Measurements from ENCODE around the gene INPP4A. TPM values are rescaled to one million over a fixed set of nuclear protein-coding genes. Genes with fewer than 3 reads are reported as not detected.

Gene INPP4A
- total RNA-seq, 2 experiments from 2014 or later, result 33.1 to 34.8 TPM

DNA sequence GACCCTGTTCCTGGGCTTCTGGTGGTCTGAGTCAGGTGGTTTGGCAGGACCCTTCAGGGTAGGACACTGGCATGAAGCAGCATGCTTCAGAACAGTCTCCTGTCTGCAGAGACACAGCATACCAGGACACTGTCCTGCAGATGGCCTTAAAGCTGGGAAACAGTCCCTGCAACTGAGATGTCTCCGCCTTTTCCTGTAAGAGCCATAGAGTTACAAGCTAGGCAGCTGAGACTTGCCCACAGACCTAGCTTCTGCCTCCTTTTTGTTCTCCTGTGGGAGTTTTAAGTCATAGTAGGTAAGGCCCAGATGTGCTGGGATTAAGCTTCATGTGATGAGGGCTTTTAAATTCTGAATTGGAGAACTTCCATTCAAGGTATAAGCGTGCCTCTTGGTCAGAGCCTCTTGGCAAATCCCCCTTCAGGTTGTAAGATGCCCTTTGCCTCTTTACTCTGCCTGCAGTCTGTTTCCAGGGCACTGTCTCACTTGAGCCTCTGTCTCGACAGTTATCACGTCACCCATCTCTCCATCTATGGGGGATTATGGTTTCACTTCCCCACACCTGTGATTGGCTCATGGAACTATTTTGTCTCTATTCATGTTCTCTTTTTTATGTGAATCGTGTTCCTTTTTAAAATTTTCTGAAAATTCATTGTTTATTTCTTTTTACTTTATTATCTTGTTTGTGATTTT, 111.8 kb downstream of the INPP4A start:
- Mint-ChIP-seq H3K4me3 (no peak overlapping the region), H3K36me3 (ENCODE audit: low read depth) (peaks cover 10% of the 10 kb centered on the region), H3K27ac (peak overlapping the region; percentile 68)

DNA sequence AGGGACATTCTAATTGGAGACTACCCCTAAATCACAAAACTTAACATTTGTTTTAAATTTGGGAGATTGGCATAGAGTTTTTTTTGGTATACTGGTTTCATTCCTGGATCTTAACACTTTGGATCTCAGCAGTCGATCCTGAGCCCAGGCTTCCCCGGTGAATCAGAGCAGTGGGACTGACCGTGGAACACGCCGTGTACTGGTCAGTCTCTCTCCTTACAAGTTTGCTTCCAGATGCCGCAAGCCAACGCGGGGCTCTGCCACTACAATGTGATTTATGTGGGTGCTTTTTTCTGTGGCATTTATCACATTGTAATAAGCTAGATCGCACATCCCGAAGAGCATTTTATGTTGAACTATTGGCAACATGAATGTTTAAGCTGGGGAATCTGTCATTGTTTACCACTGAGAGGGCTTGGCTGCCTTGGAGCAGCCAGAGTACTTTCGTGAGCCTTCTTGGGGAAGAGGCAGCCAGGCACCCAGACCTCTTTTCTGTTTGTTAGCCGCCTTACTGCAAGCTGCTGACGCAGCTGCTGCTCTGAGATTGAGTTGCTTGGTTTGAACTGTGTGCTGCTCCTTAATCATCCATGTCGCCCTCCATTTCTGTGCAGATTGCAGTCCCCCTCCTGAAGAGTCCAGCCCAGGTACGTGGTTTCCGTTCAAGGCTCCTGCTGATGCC, 114.3 kb downstream of the INPP4A start:
- no peak overlapping the region for H3K4me3 Mint-ChIP-seq
- H3K9me3 Mint-ChIP-seq, result no peaks in the 10 kb centered on the region
- peaks cover 10% of the 10 kb centered on the region for H3K36me3 Mint-ChIP-seq (ENCODE audit: low read depth)
- DNase-seq, result no peak
- peaks cover 14% of the 10 kb centered on the region for H3K4me1 Mint-ChIP-seq (ENCODE audit: low read depth)
- intact Hi-C loops (cut with micrococcal nuclease), result no loop called here
- no peak overlapping the region for H3K27ac Mint-ChIP-seq
- CTCF ChIA-PET, result interaction anchor here (1.1 to 2.8 kb wide), 3 partner anchors 10 to 146 kb away, joined by 3 to 19 read pairs (median 3); no protein-coding TSS in a partner anchor
- H3K27me3 Mint-ChIP-seq (ENCODE audit: low read depth), result no peaks in the 10 kb centered on the region

More for the DNA sequence above, 111.8 kb downstream of the INPP4A start:
- H3K4me1 Mint-ChIP-seq (ENCODE audit: low read depth), result peaks cover 24% of the 10 kb centered on the region
- no peak for DNase-seq
- no peaks in the 10 kb centered on the region for H3K9me3 Mint-ChIP-seq
- intact Hi-C loops (cut with micrococcal nuclease), result no loop called here
- CTCF ChIA-PET, result interaction anchor here (0.6 to 3.0 kb wide), 2 partner anchors 12 to 329 kb away, joined by 3 to 13 read pairs; no protein-coding TSS in a partner anchor
- H3K27me3 Mint-ChIP-seq (ENCODE audit: low read depth), result no peaks in the 10 kb centered on the region

DNA sequence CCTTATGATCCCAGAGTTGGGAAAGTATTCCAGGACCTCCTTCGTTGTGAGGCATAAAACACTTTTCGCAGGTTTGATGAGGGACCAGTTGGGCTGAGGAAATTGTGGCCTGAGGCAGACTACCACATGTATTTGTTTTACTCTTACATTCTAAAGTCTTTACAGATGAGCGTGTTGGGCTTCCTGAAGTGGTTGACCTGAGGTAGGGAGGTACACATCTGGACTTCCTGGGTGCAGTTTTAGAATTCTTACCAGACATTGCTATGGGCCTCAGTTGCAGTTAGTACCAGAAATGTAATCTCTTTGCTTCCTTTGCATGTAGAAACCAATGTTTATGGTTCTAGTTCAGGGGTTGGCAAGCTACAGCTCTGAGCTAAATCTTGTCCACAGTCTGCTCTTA, 114.9 kb downstream of the INPP4A start:
- Mint-ChIP-seq H3K36me3 (ENCODE audit: low read depth) (peaks cover 10% of the 10 kb centered on the region), H3K4me3 (no peak overlapping the region), H3K4me1 (ENCODE audit: low read depth) (peaks cover 14% of the 10 kb centered on the region), H3K9me3 (no peaks in the 10 kb centered on the region), H3K27ac (no peak overlapping the region), H3K27me3 (ENCODE audit: low read depth) (no peaks in the 10 kb centered on the region)
- no peak for DNase-seq
- CTCF ChIA-PET, result interaction anchor here (1.1 to 2.8 kb wide), 3 partner anchors 10 to 146 kb away, joined by 3 to 19 read pairs (median 3); no protein-coding TSS in a partner anchor
- intact Hi-C loops (cut with micrococcal nuclease), result no loop called here

DNA sequence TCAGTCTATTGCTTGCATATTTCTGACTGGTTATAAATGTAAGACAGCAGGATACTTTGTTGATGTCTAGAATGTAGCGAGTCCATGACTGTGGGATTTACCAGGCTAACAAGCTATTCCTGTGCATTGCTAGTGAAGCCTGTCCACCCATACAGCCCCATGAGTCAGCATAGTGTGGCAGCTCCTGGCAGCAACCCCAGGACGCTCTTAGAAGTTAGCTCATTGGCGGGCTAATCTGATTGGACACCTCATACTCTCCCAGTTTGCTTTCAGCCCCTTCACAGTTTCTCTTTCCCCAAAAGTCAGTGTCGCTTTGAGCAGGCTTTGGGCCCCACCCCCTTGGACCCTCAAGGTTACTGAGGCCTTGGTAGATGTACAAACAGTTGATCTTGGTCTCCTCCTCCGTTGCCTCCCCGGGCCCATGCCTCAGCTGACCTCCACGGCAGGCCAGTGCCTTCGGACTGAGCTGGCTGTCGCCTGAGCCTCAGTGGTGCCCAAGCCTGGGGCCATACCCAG, 115.7 kb downstream of the INPP4A start:
- no peak for DNase-seq
- no peaks in the 10 kb centered on the region for H3K27me3 Mint-ChIP-seq (ENCODE audit: low read depth)
- CTCF ChIA-PET, result interaction anchor here (0.8 to 2.8 kb wide), 4 partner anchors 9 to 150 kb away, joined by 3 to 19 read pairs (median 4); no protein-coding TSS in a partner anchor
- intact Hi-C loops (cut with micrococcal nuclease), result no loop called here
- H3K4me1 Mint-ChIP-seq (ENCODE audit: low read depth), result peaks cover 8% of the 10 kb centered on the region
- H3K27ac Mint-ChIP-seq, result peak overlapping the region; percentile 20
- H3K4me3 Mint-ChIP-seq, result no peak overlapping the region
- H3K36me3 Mint-ChIP-seq (ENCODE audit: low read depth), result peaks cover 7% of the 10 kb centered on the region
- H3K9me3 Mint-ChIP-seq, result no peaks in the 10 kb centered on the region

DNA sequence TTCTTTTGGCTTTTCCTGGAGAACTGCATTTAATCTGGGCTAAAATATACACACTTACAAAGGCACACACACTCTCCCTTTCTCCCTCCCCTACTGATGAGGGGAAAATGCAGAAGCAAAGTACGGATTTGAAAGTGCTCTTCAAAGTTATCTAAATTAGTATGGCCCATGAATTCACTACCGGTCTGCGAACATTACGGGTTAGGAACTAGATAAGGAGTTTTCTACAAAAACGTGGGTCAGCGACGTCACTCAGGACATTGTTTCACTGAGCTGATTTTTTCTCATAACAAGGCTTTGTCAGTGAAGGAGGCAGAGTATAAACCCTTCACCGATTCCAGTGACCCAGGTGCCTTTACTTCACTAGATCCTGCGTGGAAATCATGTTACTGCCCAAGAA, 116.4 kb downstream of the INPP4A start:
- Mint-ChIP-seq H3K4me3 (no peak overlapping the region), H3K9me3 (no peaks in the 10 kb centered on the region), H3K27ac (no peak overlapping the region), H3K4me1 (ENCODE audit: low read depth) (peaks cover 7% of the 10 kb centered on the region), H3K27me3 (ENCODE audit: low read depth) (no peaks in the 10 kb centered on the region), H3K36me3 (ENCODE audit: low read depth) (peaks cover 7% of the 10 kb centered on the region)
- intact Hi-C loops (cut with micrococcal nuclease), result no loop called here
- no peak for DNase-seq
- CTCF ChIA-PET, result interaction anchor here (0.5 to 2.8 kb wide), 3 partner anchors 8 to 276 kb away, joined by 4 to 19 read pairs (median 4); no protein-coding TSS in a partner anchor

DNA sequence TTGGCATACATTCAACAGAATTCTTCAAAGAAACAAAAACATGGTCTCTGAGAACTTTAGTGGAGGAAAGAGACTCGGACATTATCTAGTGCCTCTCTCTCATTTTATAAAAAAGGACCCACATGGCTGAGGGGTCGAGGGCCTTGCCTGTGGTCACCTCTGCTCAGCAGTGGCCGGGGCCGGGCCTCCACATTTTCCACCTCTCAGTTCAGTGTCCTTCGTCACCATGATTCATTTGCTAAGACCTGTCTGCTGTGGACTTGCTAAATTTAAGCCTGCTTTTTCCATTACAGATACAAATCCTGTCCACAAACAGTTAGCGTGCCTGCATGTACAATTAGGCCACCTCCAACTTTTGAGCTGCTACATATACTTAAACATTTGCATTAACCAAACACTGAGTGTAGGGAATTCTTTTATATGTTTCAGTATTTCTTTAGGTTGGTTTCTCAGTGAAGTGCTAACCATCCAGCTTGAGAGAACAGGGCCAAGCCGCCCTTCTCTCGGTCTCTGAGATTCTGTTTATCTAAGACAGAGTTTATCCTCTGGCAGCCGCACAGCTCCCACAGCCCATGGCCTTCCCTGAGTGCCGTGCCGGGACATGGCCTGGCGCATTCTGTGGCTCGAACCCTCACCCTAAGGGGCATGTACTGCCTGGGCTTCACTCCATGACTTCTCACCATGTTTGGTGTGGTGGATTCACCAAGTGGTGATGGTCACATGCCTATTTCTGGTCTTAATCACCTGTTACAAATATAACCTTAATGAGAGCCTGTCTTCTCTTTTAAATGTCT, 117.4 kb downstream of the INPP4A start:
- no peak overlapping the region for H3K27ac Mint-ChIP-seq
- H3K27me3 Mint-ChIP-seq (ENCODE audit: low read depth), result no peaks in the 10 kb centered on the region
- no peak overlapping the region for H3K4me3 Mint-ChIP-seq
- peaks cover 7% of the 10 kb centered on the region for H3K36me3 Mint-ChIP-seq (ENCODE audit: low read depth)
- no peak for DNase-seq
- H3K9me3 Mint-ChIP-seq, result no peaks in the 10 kb centered on the region
- no peaks in the 10 kb centered on the region for H3K4me1 Mint-ChIP-seq (ENCODE audit: low read depth)
- intact Hi-C loops (cut with micrococcal nuclease), result no loop called here
- CTCF ChIA-PET, result interaction anchor here (0.6 to 2.8 kb wide), 2 partner anchors 7 to 553 kb away, joined by 4 to 19 read pairs; no protein-coding TSS in a partner anchor

DNA sequence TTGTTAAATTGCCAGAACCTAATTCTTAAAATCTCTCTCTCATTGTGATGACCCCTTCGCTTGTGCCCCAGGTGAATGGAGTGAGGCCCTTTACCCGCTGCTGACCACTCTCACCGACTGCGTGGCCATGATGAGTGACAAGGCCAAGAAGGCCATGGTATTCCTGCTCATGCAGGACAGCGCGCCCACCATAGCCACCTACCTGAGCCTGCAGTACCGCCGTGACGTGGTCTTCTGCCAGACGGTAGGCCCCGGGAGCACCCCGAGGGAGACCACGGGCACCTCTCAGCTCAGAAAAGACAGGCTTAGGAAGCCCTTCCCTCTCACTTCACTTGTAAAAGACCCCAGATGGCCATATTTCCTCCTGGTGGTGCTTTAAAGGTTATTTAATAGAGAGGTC, 118.7 kb downstream of the INPP4A start:
- intact Hi-C loops (cut with micrococcal nuclease), result no loop called here
- CTCF ChIA-PET, result no interaction called here
- H3K4me3 Mint-ChIP-seq, result no peak overlapping the region

DNA sequence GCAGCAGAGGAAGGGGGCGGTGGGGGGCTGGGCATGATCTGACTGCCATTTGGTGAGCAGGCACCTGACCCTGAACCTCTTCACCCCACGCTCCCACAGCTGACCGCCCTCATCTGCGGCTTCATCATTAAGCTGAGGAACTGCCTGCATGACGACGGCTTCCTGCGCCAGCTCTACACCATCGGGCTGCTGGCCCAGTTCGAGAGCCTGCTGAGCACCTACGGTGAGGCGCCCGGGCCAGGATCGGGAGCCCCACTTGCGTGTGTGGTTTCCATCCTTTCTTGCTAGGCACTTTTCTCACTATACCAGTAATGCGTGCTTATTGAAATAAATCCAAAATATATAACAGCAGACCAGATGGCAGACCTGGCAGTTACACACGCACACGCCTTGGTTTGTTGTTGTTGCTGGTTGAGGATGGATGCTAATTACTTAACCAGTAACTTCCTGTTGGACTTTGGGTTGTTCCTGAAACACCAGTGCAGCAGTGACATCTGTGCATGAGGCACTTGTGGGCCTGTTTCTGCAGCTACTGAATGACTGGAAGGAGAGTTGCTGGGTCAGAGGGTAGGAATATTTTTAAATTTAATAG, 120.0 kb downstream of the INPP4A start:
- intact Hi-C loops (cut with micrococcal nuclease), result no loop called here

More for the DNA sequence above, 118.7 kb downstream of the INPP4A start:
- Mint-ChIP-seq H3K36me3 (ENCODE audit: low read depth) (peaks cover 7% of the 10 kb centered on the region), H3K27ac (no peak overlapping the region), H3K9me3 (no peaks in the 10 kb centered on the region), H3K27me3 (ENCODE audit: low read depth) (no peaks in the 10 kb centered on the region), H3K4me1 (ENCODE audit: low read depth) (no peaks in the 10 kb centered on the region)
- DNase-seq, result no peak

DNA sequence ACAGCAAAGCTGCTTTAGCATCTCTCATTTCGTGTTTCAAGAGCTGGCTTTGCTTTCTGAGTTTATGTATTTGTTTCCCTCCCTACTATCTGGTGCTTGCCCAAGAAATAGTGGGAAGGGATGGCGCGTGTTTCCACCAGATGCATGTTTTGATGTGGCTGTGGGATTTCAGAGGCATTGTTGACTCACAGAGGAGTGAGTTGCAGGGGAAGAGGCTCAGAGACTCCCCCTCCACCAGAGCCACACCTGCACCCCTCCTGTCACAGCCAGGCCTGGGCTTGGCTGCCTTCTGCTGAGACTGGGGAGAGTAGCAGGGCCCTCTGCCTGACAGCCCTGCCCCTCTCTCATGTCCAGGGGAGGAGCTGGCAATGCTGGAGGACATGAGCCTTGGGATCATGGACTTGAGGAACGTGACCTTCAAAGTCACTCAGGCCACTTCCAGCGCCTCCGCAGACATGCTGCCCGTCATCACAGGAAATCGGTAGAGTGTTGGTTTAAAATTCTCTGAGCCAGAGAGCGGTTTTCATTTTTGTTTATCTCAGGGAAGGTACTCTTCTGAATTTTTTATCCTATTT, 120.7 kb downstream of the INPP4A start:
- H3K27ac Mint-ChIP-seq, result peak overlapping the region; percentile 47
- intact Hi-C loops (cut with micrococcal nuclease), result no loop called here
- no peak overlapping the region for H3K4me3 Mint-ChIP-seq
- no peaks in the 10 kb centered on the region for H3K27me3 Mint-ChIP-seq (ENCODE audit: low read depth)
- H3K4me1 Mint-ChIP-seq (ENCODE audit: low read depth), result no peaks in the 10 kb centered on the region
- peaks cover 10% of the 10 kb centered on the region for H3K36me3 Mint-ChIP-seq (ENCODE audit: low read depth)
- DNase-seq, result no peak
- H3K9me3 Mint-ChIP-seq, result no peaks in the 10 kb centered on the region
- CTCF ChIA-PET, result no interaction called here

More for the DNA sequence above, 120.0 kb downstream of the INPP4A start:
- DNase-seq, result no peak
- CTCF ChIA-PET, result no interaction called here
- Mint-ChIP-seq H3K9me3 (no peaks in the 10 kb centered on the region), H3K4me1 (ENCODE audit: low read depth) (no peaks in the 10 kb centered on the region), H3K4me3 (no peak overlapping the region), H3K36me3 (ENCODE audit: low read depth) (peaks cover 4% of the 10 kb centered on the region), H3K27me3 (ENCODE audit: low read depth) (no peaks in the 10 kb centered on the region), H3K27ac (no peak overlapping the region)

DNA sequence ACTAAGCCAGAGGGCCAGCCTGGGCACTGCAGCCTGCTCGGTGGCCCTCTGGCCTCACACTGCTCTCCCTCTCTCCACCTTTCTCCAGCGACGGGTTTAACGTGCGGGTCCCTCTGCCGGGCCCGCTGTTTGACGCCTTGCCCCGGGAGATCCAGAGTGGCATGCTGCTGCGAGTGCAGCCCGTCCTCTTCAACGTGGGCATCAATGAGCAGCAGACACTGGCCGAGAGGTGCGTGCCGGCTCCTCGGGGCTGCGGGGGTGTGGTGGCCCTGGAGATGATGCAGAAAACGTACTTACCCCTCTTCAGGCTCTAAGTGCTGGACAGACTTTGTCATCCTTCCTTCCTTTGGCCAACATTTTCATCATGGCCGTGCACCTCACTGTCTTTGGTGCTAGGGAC, 121.3 kb downstream of the INPP4A start:
- no peak overlapping the region for H3K4me3 Mint-ChIP-seq
- H3K27me3 Mint-ChIP-seq (ENCODE audit: low read depth), result no peaks in the 10 kb centered on the region
- CTCF ChIA-PET, result no interaction called here
- H3K36me3 Mint-ChIP-seq (ENCODE audit: low read depth), result peaks cover 10% of the 10 kb centered on the region
- no peak for DNase-seq
- H3K4me1 Mint-ChIP-seq (ENCODE audit: low read depth), result no peaks in the 10 kb centered on the region
- H3K9me3 Mint-ChIP-seq, result no peaks in the 10 kb centered on the region
- no peak overlapping the region for H3K27ac Mint-ChIP-seq
- intact Hi-C loops (cut with micrococcal nuclease), result no loop called here

DNA sequence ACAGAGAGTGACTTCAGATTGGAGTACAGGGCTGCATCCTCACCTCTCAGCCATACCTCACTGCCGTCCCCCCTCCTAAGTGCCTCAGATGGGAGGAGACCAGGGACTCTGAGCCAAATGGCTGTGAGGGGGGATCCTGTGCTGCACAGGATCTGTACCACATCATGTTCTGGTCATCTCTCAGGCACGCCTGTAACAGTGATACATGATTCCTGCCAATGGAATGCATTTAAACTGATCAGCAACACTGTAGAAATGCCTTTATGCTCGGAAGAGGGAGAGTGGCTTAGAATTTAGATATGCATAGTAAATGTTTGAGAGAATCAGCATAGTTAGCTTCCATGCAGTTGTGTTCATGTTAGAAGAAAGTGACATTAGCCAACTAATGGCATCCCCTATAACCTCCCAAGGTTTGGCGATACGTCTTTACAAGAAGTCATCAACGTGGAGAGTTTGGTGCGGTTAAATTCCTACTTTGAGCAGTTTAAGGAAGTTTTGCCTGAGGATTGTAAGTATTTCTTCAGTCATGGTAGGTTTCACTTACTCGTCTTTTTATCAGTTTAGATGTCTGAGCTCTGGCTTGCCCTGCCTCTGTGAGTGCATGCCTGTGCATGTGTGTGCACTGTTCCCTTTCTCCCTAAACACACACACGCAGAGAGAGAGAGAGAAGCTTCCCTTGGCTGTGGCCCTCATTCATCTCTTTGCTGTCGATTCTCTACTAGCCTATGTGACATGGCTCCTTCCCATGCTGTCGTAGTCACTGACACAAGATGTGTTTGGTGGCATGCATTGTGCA, 123.7 kb downstream of the INPP4A start:
- Mint-ChIP-seq H3K9me3 (no peaks in the 10 kb centered on the region), H3K4me1 (ENCODE audit: low read depth) (no peaks in the 10 kb centered on the region), H3K27me3 (ENCODE audit: low read depth) (no peaks in the 10 kb centered on the region), H3K27ac (no peak overlapping the region), H3K4me3 (no peak overlapping the region), H3K36me3 (ENCODE audit: low read depth) (peaks cover 10% of the 10 kb centered on the region)
- intact Hi-C loops (cut with micrococcal nuclease), result no loop called here
- CTCF ChIA-PET, result interaction anchor here (0.8 to 3.0 kb wide), 24 partner anchors 8 to 498 kb away, joined by 3 to 19 read pairs (median 3); no protein-coding TSS in a partner anchor
- DNase-seq, result no peak
